ENCODE results near the gene PRMT2.

The PRMT2 gene

DNA sequence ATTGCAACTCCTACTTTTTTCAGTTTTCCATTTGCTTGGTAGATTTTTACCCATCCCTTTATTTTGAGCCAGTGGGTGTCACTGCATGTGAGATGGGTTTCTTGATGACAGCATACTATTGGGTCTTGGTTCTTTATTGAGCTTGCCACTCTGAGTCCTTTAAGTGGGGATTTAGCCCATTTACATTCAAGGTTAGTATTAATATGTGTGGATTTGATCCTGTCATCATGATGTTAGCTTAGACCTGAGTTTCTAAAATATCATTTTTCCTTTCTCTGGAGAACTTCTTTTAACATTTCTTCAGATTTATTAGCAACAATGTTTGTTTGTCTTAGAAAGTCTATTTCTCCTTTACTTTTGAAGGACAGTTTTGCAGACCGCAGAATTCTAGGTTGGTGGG, 18.8 kb upstream of the PRMT2 start:
- no peaks in the 10 kb centered on the region for H3K36me3 ChIP-seq (ENCODE audit: control insufficient read depth, insufficient read depth, low read length)
- no peak overlapping the region for H3K4me3 ChIP-seq (ENCODE audit: insufficient read depth, low read depth, low read length)
- no peaks in the 10 kb centered on the region for H3K9me3 ChIP-seq (ENCODE audit: control insufficient read depth, low read length)
- no peak overlapping the region for H3K27ac ChIP-seq (ENCODE audit: insufficient read depth, low read depth, low read length, poor library complexity, severe bottlenecking)
- H3K4me1 ChIP-seq (ENCODE audit: control insufficient read depth, insufficient read depth, low read length), result peaks cover 10% of the 10 kb centered on the region
- no peaks in the 10 kb centered on the region for H3K27me3 ChIP-seq (ENCODE audit: control insufficient read depth, insufficient read depth, low read length, poor library complexity, severe bottlenecking)
- WGBS, 2 experiments, result 83 to 89% methylated on average over 1 of the region's 1 CpG

DNA sequence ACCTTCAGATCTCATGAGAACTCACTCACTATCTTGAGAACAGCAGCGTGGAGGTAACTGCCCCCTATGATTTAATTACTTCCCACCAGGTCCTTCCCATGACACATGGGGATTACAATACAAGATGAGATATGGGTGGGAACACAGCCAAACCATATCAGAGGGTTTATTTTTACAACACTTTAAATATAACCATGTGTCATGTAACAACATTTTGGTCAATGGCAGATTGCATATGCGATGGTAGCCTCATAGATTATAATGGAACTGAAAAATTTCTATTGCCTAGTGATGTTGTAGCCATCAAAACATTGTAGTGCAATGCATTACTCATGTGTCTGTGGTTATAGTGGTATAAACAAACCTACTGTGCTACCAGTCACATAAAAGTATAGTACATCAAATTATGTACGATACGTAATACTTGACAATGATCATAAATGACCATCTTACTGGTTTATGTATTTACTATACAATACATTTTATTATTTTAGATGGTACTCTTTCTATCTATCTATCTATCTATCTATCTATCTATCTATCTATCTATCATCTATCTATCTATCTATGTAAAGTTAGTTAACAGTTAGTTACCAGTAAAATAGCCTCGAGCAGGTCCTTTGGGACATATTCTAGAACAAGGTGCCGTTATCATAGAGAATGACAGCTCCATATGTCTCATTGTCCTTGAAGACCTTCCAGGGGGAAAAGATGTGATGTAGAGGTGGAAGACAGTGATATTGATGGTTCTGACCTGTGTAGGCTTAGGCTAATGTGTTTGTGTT, 18.0 kb upstream of the PRMT2 start:
- Histone ChIP-seq H3K4me1 (ENCODE audit: control insufficient read depth, insufficient read depth, low read length) (peaks cover 18% of the 10 kb centered on the region), H3K27me3 (ENCODE audit: control insufficient read depth, insufficient read depth, low read length, poor library complexity, severe bottlenecking) (no peaks in the 10 kb centered on the region), H3K36me3 (ENCODE audit: control insufficient read depth, insufficient read depth, low read length) (no peaks in the 10 kb centered on the region), H3K4me3 (ENCODE audit: insufficient read depth, low read depth, low read length) (no peak overlapping the region), H3K27ac (ENCODE audit: insufficient read depth, low read depth, low read length, poor library complexity, severe bottlenecking) (no peak overlapping the region), H3K9me3 (ENCODE audit: control insufficient read depth, low read length) (no peaks in the 10 kb centered on the region)
- 91 to 97% methylated on average over 4 of the region's 6 CpGs for WGBS, 2 experiments

DNA sequence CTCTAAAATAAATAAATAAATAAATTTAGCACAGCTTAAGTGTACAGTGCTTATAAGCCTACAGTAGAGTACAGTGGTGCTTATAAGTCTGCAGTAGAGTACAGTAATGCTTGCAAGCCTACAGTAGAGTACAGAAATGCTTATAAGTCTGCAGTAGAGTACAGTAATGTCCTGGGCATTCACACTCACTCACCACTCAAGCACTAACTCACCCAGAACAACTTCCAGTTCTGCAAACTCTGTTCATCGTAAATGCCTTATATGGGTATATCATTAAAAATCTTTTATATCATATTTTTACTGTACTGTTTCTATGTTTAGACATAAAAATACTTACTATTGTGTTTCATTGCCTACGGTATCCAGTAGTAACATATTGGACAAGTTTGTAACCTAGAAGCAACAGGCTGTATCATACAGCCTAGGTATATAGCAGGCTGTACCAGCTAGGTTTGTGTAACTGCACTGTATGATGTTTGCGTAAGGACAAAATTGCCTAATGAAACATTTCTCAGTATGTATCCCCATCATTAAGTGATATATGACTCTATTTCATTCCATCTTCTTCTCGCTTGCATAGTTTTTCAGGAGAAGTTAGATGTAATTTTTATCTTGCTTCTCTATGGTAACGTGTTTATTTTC, 16.6 kb upstream of the PRMT2 start:
- H3K27me3 ChIP-seq (ENCODE audit: control insufficient read depth, insufficient read depth, low read length, poor library complexity, severe bottlenecking), result no peaks in the 10 kb centered on the region
- no peak overlapping the region for H3K27ac ChIP-seq (ENCODE audit: insufficient read depth, low read depth, low read length, poor library complexity, severe bottlenecking)
- H3K4me3 ChIP-seq (ENCODE audit: insufficient read depth, low read depth, low read length), result no peak overlapping the region
- WGBS, 2 experiments, result 91 to 97% methylated on average over 3 to 5 of the region's 5 CpGs
- H3K4me1 ChIP-seq (ENCODE audit: control insufficient read depth, insufficient read depth, low read length), result peaks cover 20% of the 10 kb centered on the region
- no peaks in the 10 kb centered on the region for H3K9me3 ChIP-seq (ENCODE audit: control insufficient read depth, low read length)
- no peaks in the 10 kb centered on the region for H3K36me3 ChIP-seq (ENCODE audit: control insufficient read depth, insufficient read depth, low read length)

DNA sequence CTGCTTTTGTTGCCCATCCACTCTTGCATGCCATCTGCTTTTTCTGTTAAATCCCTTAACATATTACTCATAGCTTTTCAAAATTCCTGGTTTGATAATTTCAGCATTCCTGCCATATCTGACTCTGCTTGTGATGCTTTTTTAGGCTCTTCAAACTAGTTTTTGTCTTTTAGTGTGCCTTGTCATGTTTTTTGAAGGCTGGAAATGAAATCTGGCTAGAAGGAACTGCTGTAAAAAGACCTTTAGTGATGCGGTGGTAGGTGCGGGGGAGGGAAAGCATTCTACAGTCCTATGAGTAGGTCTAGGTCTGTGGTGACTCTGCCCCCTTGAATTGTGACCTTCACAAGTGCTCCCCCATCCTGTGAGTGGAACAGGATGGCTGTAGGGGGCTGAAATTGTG, 15.6 kb upstream of the PRMT2 start:
- H3K36me3 ChIP-seq (ENCODE audit: control insufficient read depth, insufficient read depth, low read length), result no peaks in the 10 kb centered on the region
- H3K27me3 ChIP-seq (ENCODE audit: control insufficient read depth, insufficient read depth, low read length, poor library complexity, severe bottlenecking), result no peaks in the 10 kb centered on the region
- no peaks in the 10 kb centered on the region for H3K9me3 ChIP-seq (ENCODE audit: control insufficient read depth, low read length)
- no peak overlapping the region for H3K4me3 ChIP-seq (ENCODE audit: insufficient read depth, low read depth, low read length)
- H3K4me1 ChIP-seq (ENCODE audit: control insufficient read depth, insufficient read depth, low read length), result peaks cover 28% of the 10 kb centered on the region
- H3K27ac ChIP-seq (ENCODE audit: insufficient read depth, low read depth, low read length, poor library complexity, severe bottlenecking), result no peak overlapping the region
- WGBS, 2 experiments, result 94 to 100% methylated on average over 2 of the region's 2 CpGs

DNA sequence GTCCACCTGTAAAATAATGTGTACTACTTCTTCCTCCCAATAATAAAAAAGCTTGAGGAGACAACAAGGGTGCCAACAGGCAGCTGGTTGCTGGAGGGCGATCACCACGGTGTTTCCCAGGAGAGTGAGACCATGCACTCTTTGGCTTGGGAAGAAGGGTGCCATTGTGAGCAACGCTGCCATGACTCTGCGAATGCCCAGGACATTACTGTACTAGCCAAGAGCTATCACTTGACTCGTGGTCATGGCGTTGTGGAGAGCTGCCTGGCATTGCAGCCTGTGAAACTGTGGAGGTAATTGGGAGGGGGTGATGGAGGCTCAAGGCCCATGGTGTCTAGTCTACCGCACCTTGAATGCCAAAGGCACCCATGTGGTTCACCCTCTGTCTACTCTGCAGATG, 14.6 kb upstream of the PRMT2 start:
- WGBS, 2 experiments, result 96 to 97% methylated on average over 7 of the region's 7 CpGs
- Histone ChIP-seq H3K27me3 (ENCODE audit: control insufficient read depth, insufficient read depth, low read length, poor library complexity, severe bottlenecking) (no peaks in the 10 kb centered on the region), H3K4me1 (ENCODE audit: control insufficient read depth, insufficient read depth, low read length) (peaks cover 28% of the 10 kb centered on the region), H3K27ac (ENCODE audit: insufficient read depth, low read depth, low read length, poor library complexity, severe bottlenecking) (peak overlapping the region; percentile 97), H3K9me3 (ENCODE audit: control insufficient read depth, low read length) (no peaks in the 10 kb centered on the region), H3K4me3 (ENCODE audit: insufficient read depth, low read depth, low read length) (no peak overlapping the region), H3K36me3 (ENCODE audit: control insufficient read depth, insufficient read depth, low read length) (no peaks in the 10 kb centered on the region)

DNA sequence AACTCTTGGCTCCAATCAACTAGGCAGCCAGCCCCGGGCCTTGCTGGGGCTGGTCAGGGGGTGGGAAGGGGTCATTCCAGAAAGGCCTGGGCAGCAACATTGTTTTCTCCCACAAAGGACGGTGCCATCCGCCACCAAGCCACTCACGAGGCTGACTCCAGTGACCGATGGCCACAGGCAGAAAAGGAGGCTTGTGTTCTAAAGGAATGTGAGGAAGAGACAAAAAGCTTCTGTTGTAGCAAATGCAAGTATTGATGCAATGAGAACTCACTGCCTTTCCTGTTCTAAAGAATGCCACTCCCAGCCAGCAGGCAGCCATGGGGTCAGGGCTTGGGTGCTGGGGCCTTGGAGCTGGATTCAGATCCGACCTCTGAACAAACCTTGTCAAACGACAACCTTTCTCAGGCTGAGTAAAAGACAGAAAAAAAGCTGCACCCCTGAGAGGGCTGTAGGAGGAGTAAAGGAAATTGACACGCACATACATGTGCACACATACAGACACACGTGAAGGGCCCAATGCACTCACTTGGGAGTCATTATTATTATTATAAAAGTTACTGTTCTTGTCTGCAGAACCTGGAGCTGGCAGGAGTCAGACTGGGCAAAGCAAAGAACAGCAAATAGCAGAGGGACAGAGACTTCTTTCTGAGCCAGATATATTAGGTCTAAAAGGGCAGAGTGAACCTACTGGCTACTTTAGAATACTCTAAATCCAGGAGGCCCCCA, 13.9 kb upstream of the PRMT2 start:
- 49 to 71% methylated on average over 7 to 9 of the region's 9 CpGs for WGBS, 2 experiments
- Histone ChIP-seq H3K27me3 (ENCODE audit: control insufficient read depth, insufficient read depth, low read length, poor library complexity, severe bottlenecking) (no peaks in the 10 kb centered on the region), H3K4me3 (ENCODE audit: insufficient read depth, low read depth, low read length) (no peak overlapping the region), H3K36me3 (ENCODE audit: control insufficient read depth, insufficient read depth, low read length) (no peaks in the 10 kb centered on the region), H3K4me1 (ENCODE audit: control insufficient read depth, insufficient read depth, low read length) (peaks cover 28% of the 10 kb centered on the region), H3K9me3 (ENCODE audit: control insufficient read depth, low read length) (no peaks in the 10 kb centered on the region), H3K27ac (ENCODE audit: insufficient read depth, low read depth, low read length, poor library complexity, severe bottlenecking) (peak overlapping the region; percentile 97)

DNA sequence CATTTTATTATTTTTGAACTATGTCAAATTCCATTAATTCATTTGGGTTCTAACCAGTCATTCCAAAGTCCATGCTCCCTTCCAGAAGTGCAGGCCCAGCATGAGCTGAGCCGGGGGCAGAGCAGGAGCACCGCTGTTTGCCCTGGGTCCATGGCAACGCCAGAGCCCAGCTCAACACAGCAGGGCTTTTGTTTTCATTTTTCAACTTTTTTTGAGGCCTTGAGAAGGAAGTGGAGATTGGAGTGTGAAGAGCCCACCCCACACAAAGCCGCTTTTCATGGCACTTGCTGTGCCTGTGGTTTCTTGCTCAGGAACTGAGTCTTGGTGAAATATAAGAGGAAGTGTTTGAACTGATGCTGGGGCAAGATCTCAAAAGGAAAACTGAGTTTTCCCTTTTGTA, 13.2 kb upstream of the PRMT2 start:
- WGBS, 2 experiments, result 13 to 14% methylated on average over 4 of the region's 4 CpGs
- no peaks in the 10 kb centered on the region for H3K9me3 ChIP-seq (ENCODE audit: control insufficient read depth, low read length)
- H3K27me3 ChIP-seq (ENCODE audit: control insufficient read depth, insufficient read depth, low read length, poor library complexity, severe bottlenecking), result no peaks in the 10 kb centered on the region
- peaks cover 28% of the 10 kb centered on the region for H3K4me1 ChIP-seq (ENCODE audit: control insufficient read depth, insufficient read depth, low read length)
- no peak overlapping the region for H3K4me3 ChIP-seq (ENCODE audit: insufficient read depth, low read depth, low read length)
- H3K36me3 ChIP-seq (ENCODE audit: control insufficient read depth, insufficient read depth, low read length), result no peaks in the 10 kb centered on the region
- peak overlapping the region; percentile 97 for H3K27ac ChIP-seq (ENCODE audit: insufficient read depth, low read depth, low read length, poor library complexity, severe bottlenecking)

DNA sequence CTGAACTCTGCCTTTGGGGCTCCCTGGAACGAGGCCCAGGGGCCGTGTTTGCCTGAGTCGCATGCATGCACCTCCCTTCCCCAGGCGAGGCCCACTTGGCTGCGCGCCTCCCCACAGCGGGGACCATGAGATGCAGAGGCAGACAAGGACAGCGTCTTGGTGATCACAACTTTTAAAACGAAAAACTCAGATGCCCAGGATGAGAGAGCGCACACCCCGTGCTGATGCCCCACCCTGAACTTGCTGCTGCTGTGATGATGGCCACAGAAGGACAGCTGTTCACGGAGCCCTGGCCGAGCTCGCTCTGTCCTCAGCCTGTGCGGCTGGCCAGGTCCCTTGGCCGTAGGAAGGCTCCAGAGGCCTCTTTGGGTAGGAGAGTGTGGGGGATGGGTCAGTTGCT, 11.4 kb upstream of the PRMT2 start:
- H3K36me3 ChIP-seq (ENCODE audit: control insufficient read depth, insufficient read depth, low read length), result no peaks in the 10 kb centered on the region
- no peaks in the 10 kb centered on the region for H3K9me3 ChIP-seq (ENCODE audit: control insufficient read depth, low read length)
- no peak overlapping the region for H3K27ac ChIP-seq (ENCODE audit: insufficient read depth, low read depth, low read length, poor library complexity, severe bottlenecking)
- no peak overlapping the region for H3K4me3 ChIP-seq (ENCODE audit: insufficient read depth, low read depth, low read length)
- peaks cover 28% of the 10 kb centered on the region for H3K4me1 ChIP-seq (ENCODE audit: control insufficient read depth, insufficient read depth, low read length)
- no peaks in the 10 kb centered on the region for H3K27me3 ChIP-seq (ENCODE audit: control insufficient read depth, insufficient read depth, low read length, poor library complexity, severe bottlenecking)
- WGBS, 2 experiments, result 92% methylated on average over 16 of the region's 16 CpGs

DNA sequence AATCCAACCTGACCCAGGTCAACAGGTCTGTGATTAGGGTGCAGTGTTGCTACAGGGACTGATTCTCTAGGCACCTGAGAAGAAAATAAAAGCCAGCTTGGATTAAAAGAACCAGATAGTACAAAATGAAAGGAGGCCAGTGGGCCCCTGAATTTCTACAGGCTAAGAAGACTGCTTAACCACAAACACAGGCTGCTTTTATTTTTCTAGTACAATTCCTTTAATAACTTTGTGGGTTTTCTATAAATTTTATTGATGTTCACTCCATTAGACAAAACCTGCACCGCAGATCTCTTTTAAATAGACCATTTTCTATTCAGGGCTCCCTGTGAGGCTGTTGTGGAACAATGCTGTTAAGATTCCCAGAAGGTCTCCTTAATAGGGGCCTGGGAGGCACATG, 9.7 kb upstream of the PRMT2 start:
- 74 to 100% methylated on average over 1 of the region's 1 CpG for WGBS, 2 experiments
- H3K36me3 ChIP-seq (ENCODE audit: control insufficient read depth, insufficient read depth, low read length), result no peaks in the 10 kb centered on the region
- no peak overlapping the region for H3K4me3 ChIP-seq (ENCODE audit: insufficient read depth, low read depth, low read length)
- H3K27ac ChIP-seq (ENCODE audit: insufficient read depth, low read depth, low read length, poor library complexity, severe bottlenecking), result no peak overlapping the region
- H3K9me3 ChIP-seq (ENCODE audit: control insufficient read depth, low read length), result no peaks in the 10 kb centered on the region
- H3K27me3 ChIP-seq (ENCODE audit: control insufficient read depth, insufficient read depth, low read length, poor library complexity, severe bottlenecking), result no peaks in the 10 kb centered on the region
- H3K4me1 ChIP-seq (ENCODE audit: control insufficient read depth, insufficient read depth, low read length), result peaks cover 27% of the 10 kb centered on the region

DNA sequence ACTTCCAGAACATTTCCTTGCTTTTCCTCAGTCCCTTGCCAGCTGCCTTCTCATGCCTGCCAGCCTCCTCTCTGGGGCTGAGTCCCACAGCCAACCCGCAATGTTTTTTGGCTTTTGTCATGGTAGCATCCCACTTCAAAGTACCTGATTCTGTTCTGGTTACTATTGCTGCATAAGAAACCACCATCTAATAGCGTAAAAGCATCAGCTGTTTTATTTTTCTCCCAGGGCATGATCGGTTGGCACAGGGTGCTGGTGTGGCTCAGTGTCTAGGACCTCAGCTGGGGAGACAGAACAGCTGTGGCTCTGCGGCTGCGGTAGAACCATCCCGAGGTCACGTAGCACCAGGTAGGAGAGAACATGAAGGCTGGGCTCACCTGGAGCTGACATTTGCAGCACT, 8.9 kb upstream of the PRMT2 start:
- WGBS, 2 experiments, result 95% methylated on average over 7 of the region's 7 CpGs

More for the DNA sequence above, 8.9 kb upstream of the PRMT2 start:
- H3K36me3 ChIP-seq (ENCODE audit: control insufficient read depth, insufficient read depth, low read length), result no peaks in the 10 kb centered on the region
- no peaks in the 10 kb centered on the region for H3K9me3 ChIP-seq (ENCODE audit: control insufficient read depth, low read length)
- H3K27me3 ChIP-seq (ENCODE audit: control insufficient read depth, insufficient read depth, low read length, poor library complexity, severe bottlenecking), result no peaks in the 10 kb centered on the region
- H3K27ac ChIP-seq (ENCODE audit: insufficient read depth, low read depth, low read length, poor library complexity, severe bottlenecking), result no peak overlapping the region
- H3K4me1 ChIP-seq (ENCODE audit: control insufficient read depth, insufficient read depth, low read length), result peaks cover 19% of the 10 kb centered on the region
- H3K4me3 ChIP-seq (ENCODE audit: insufficient read depth, low read depth, low read length), result no peak overlapping the region
